ACC112 (cell line): ENCODE data around the gene LIN9.
"Not testable (repeated sequence)": the region's sequence is repeated elsewhere in the genome, so short reads cannot be mapped to it uniquely, and the experiment has no call there.

Experiments used
- H2AFZ ChIP-seq: fragments of 200-600 bp; sonication (generic); one replicate; pipeline ENCODE4 v1.6.0; 2017; ENCODE audit warnings: antibody characterized with exemption, low read length; ENCODE audit not compliant: unreplicated experiment
- H3K27ac ChIP-seq: fragments of 200-600 bp; sonication (generic); 2 replicates; pipeline ENCODE4 v1.5.1; 2014; ENCODE audit warnings: low read depth, mild to moderate bottlenecking, antibody characterized with exemption, low read length, moderate library complexity
- H3K27me3 ChIP-seq: fragments of 200-600 bp; sonication (generic); 2 replicates; pipeline ENCODE4 v1.6.1; 2014; ENCODE audit warnings: mild to moderate bottlenecking, antibody characterized with exemption, low read length, moderate library complexity, mixed read lengths; ENCODE audit not compliant: insufficient read depth
- H3K36me3 ChIP-seq: fragments of 200-600 bp; sonication (generic); 2 replicates; pipeline ENCODE4 v1.6.1; 2016; ENCODE audit warnings: mild to moderate bottlenecking, antibody characterized with exemption, low read length, moderate library complexity, mixed read lengths; ENCODE audit not compliant: insufficient read depth
- H3K4me1 ChIP-seq: fragments of 200-600 bp; sonication (generic); one replicate; pipeline ENCODE4 v1.6.1; 2016; ENCODE audit warnings: low read length, mixed read lengths; ENCODE audit not compliant: insufficient read depth, unreplicated experiment, control insufficient read depth
- H3K4me3 ChIP-seq: fragments of 200-600 bp; sonication (generic); 2 replicates; pipeline ENCODE4 v1.5.1; 2014; ENCODE audit warnings: mild to moderate bottlenecking, low read depth, low read length
- H3K79me2 ChIP-seq: fragments of 200-600 bp; sonication (generic); one replicate; pipeline ENCODE4 v1.6.0; 2016; ENCODE audit warnings: low read length; ENCODE audit not compliant: control insufficient read depth, unreplicated experiment, insufficient read depth

The LIN9 gene

GRCh38 chr1:226202666-226203065 lies 106.3 kb downstream of the LIN9 start:
- not testable (repeated sequence) for H3K79me2 ChIP-seq, H3K4me1 ChIP-seq, H3K36me3 ChIP-seq, H2AFZ ChIP-seq, H3K4me3 ChIP-seq, H3K27ac ChIP-seq, H3K27me3 ChIP-seq

- H3K36me3 ChIP-seq, result no peaks in the 10 kb centered on the region
- no peak overlapping the region for H3K27ac ChIP-seq
- H3K79me2 ChIP-seq, result no peaks in the 10 kb centered on the region
- 0 out of 2 replicates have a peak, but pooled peaks cover 5% of the 10 kb centered on the region for H3K27me3 ChIP-seq
- no peaks in the 10 kb centered on the region for H3K4me1 ChIP-seq
- no peak overlapping the region for H2AFZ ChIP-seq
- no peak overlapping the region for H3K4me3 ChIP-seq
Measured at GRCh38 chr1:226202246-226202645, 106.7 kb downstream of the LIN9 start.

GRCh38 chr1:226201029-226201593 lies 107.9 kb downstream of the LIN9 start:
- Histone ChIP-seq H3K27me3 (0 out of 2 replicates have a peak, but pooled peaks cover 5% of the 10 kb centered on the region), H3K36me3 (no peaks in the 10 kb centered on the region), H3K4me3 (no peak overlapping the region), H3K27ac (no peak overlapping the region), H3K4me1 (no peaks in the 10 kb centered on the region), H3K79me2 (no peaks in the 10 kb centered on the region), H2AFZ (no peak overlapping the region)

- H3K4me1 ChIP-seq, result no peaks in the 10 kb centered on the region
- H3K27ac ChIP-seq, result no peak overlapping the region
- H3K4me3 ChIP-seq, result no peak overlapping the region
- H3K36me3 ChIP-seq, result no peaks in the 10 kb centered on the region
- H3K27me3 ChIP-seq, result 0 out of 2 replicates have a peak, but pooled peaks cover 5% of the 10 kb centered on the region
- no peak overlapping the region for H2AFZ ChIP-seq
- H3K79me2 ChIP-seq, result no peaks in the 10 kb centered on the region
Measured at GRCh38 chr1:226199971-226200370, 109.0 kb downstream of the LIN9 start.

GRCh38 chr1:226195144-226195543 lies 113.8 kb downstream of the LIN9 start:
- Histone ChIP-seq H2AFZ (no peak overlapping the region), H3K27me3 (no peaks in the 10 kb centered on the region), H3K4me1 (no peaks in the 10 kb centered on the region), H3K36me3 (no peaks in the 10 kb centered on the region), H3K27ac (no peak overlapping the region), H3K79me2 (no peaks in the 10 kb centered on the region), H3K4me3 (no peak overlapping the region)

- peaks cover 44% of the 10 kb centered on the region for H3K79me2 ChIP-seq
- H3K36me3 ChIP-seq, result no peaks in the 10 kb centered on the region
- H2AFZ ChIP-seq, result peak overlapping the region; percentile 94
- no peaks in the 10 kb centered on the region for H3K27me3 ChIP-seq
- no peak overlapping the region for H3K27ac ChIP-seq
- H3K4me1 ChIP-seq, result peaks cover 14% of the 10 kb centered on the region
- H3K4me3 ChIP-seq, result peak overlapping the region; percentile 96
Measured at GRCh38 chr1:226187380-226187779, 121.6 kb downstream of the LIN9 start.

- Histone ChIP-seq H3K4me1 (peaks cover 18% of the 10 kb centered on the region), H3K79me2 (peaks cover 47% of the 10 kb centered on the region), H2AFZ (peak overlapping the region; percentile 94), H3K27ac (peak overlapping the region; percentile 85; the same call in 1 of the 2 replicates), H3K27me3 (no peaks in the 10 kb centered on the region), H3K36me3 (no peaks in the 10 kb centered on the region), H3K4me3 (peak overlapping the region; percentile 96)
Measured at GRCh38 chr1:226187019-226187322, 122.0 kb downstream of the LIN9 start.

- Histone ChIP-seq H3K36me3 (peaks cover 2% of the 10 kb centered on the region; the same call in 1 of the 2 replicates), H3K27me3 (no peaks in the 10 kb centered on the region), H3K4me3 (peak within 1 kb of the TSS; percentile 96), H3K79me2 (peaks cover 53% of the 10 kb centered on the region), H2AFZ (peak within 1 kb of the TSS; percentile 94), H3K27ac (peak within 1 kb of the TSS; percentile 85), H3K4me1 (peaks cover 24% of the 10 kb centered on the region)
Measured at GRCh38 chr1:226186124-226187018, 122.6 kb downstream of the LIN9 start, which contains the start of gene ACBD3. Gene ACBD3 (minus strand): TSS chr1:226186741. CDS start chr1:226186675, 66 bp downstream.

- H3K27ac ChIP-seq, result peak overlapping the region; percentile 85
- H3K4me1 ChIP-seq, result peaks cover 26% of the 10 kb centered on the region
- peaks cover 63% of the 10 kb centered on the region for H3K79me2 ChIP-seq
- H2AFZ ChIP-seq, result no peak overlapping the region
- H3K4me3 ChIP-seq, result peak overlapping the region; percentile 96
- H3K36me3 ChIP-seq, result peaks cover 7% of the 10 kb centered on the region; the same call in 1 of the 2 replicates
- H3K27me3 ChIP-seq, result no peaks in the 10 kb centered on the region
Measured at GRCh38 chr1:226185141-226186036, 123.6 kb downstream of the LIN9 start.

GRCh38 chr1:226181996-226182714 lies 126.8 kb downstream of the LIN9 start:
- H3K27ac ChIP-seq, result peak overlapping the region; percentile 45
- H3K4me1 ChIP-seq, result peaks cover 24% of the 10 kb centered on the region
- peaks cover 8% of the 10 kb centered on the region; the same call in 1 of the 2 replicates for H3K36me3 ChIP-seq
- H3K27me3 ChIP-seq, result no peaks in the 10 kb centered on the region
- H2AFZ ChIP-seq, result no peak overlapping the region
- H3K4me3 ChIP-seq, result no peak overlapping the region
- H3K79me2 ChIP-seq, result peaks cover 90% of the 10 kb centered on the region
